ENCODE measurements around the gene SF3B3.

SF3B3 gene

DNA sequence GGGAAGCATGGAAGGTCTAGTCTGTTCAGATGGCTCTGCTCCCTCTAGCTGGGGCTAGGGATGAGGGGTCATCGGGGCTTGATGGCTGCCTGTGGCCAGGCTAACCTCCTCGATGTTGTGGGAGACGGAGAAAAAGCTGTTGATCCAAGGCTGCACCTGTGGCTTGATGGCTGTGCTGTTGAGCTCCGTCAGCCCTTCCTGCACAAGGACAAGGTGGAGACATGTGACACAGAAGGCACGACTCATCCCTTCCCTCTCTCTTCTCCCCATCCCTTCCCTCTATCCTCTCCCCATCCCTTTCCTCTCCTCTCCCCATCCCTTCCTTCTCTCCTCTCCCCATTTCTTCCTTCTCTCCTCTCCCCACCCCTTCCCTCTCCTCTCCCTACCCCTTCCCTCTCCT, 41.0 kb upstream of the SF3B3 start:
- no peak overlapping the region for H3K9ac ChIP-seq (ENCODE audit: low read depth in 1 of 2, low read length in 2 of 2)
- H3K9me3 ChIP-seq (ENCODE audit: control insufficient read depth in 2 of 2, low read length in 2 of 2): no peaks in the 10 kb centered on the region
- H3K4me3 ChIP-seq (ENCODE audit: low read length in 2 of 2): no peak overlapping the region
- H3K36me3 ChIP-seq (ENCODE audit: control insufficient read depth in 2 of 2, insufficient read depth in 2 of 2, low read length in 2 of 2): peaks cover 56 to 71% of the 10 kb centered on the region in 2 donors
- no peaks in the 10 kb centered on the region for H3K4me1 ChIP-seq (ENCODE audit: control insufficient read depth in 2 of 2, insufficient read depth in 2 of 2, low read length in 2 of 2)
- no peak overlapping the region for H3K27ac ChIP-seq (ENCODE audit: low read depth in 2 of 2, low read length in 2 of 2)
- no peaks in the 10 kb centered on the region for H3K27me3 ChIP-seq (ENCODE audit: control insufficient read depth in 2 of 2, insufficient read depth in 2 of 2, low read length in 2 of 2)

- Histone ChIP-seq H3K9me3 (ENCODE audit: control insufficient read depth in 2 of 2, low read length in 2 of 2) (no peaks in the 10 kb centered on the region), H3K36me3 (ENCODE audit: control insufficient read depth in 2 of 2, insufficient read depth in 2 of 2, low read length in 2 of 2) (peaks cover 52 to 65% of the 10 kb centered on the region in 2 donors), H3K4me1 (ENCODE audit: control insufficient read depth in 2 of 2, insufficient read depth in 2 of 2, low read length in 2 of 2) (no peaks in the 10 kb centered on the region), H3K9ac (ENCODE audit: low read depth in 1 of 2, low read length in 2 of 2) (no peak overlapping the region), H3K4me3 (ENCODE audit: low read length in 2 of 2) (no peak overlapping the region), H3K27ac (ENCODE audit: low read depth in 2 of 2, low read length in 2 of 2) (no peak overlapping the region), H3K27me3 (ENCODE audit: control insufficient read depth in 2 of 2, insufficient read depth in 2 of 2, low read length in 2 of 2) (no peaks in the 10 kb centered on the region)
Observed at GRCh38 chr16:70483426-70483825, 40.2 kb upstream of the SF3B3 start.

GRCh38 chr16:70484867-70485266, 38.7 kb upstream of the SF3B3 start:
- H3K9me3 ChIP-seq (ENCODE audit: control insufficient read depth in 2 of 2, low read length in 2 of 2): no peaks in the 10 kb centered on the region
- H3K4me1 ChIP-seq (ENCODE audit: control insufficient read depth in 2 of 2, insufficient read depth in 2 of 2, low read length in 2 of 2): no peaks in the 10 kb centered on the region
- no peak overlapping the region for H3K27ac ChIP-seq (ENCODE audit: low read depth in 2 of 2, low read length in 2 of 2)
- peaks cover 43 to 56% of the 10 kb centered on the region in 2 donors for H3K36me3 ChIP-seq (ENCODE audit: control insufficient read depth in 2 of 2, insufficient read depth in 2 of 2, low read length in 2 of 2)
- H3K4me3 ChIP-seq (ENCODE audit: low read length in 2 of 2): no peak overlapping the region
- H3K9ac ChIP-seq (ENCODE audit: low read depth in 1 of 2, low read length in 2 of 2): no peak overlapping the region
- H3K27me3 ChIP-seq (ENCODE audit: control insufficient read depth in 2 of 2, insufficient read depth in 2 of 2, low read length in 2 of 2): no peaks in the 10 kb centered on the region

- H3K9ac ChIP-seq (ENCODE audit: low read depth in 1 of 2, low read length in 2 of 2): no peak overlapping the region
- peaks cover 29 to 46% of the 10 kb centered on the region in 2 donors for H3K36me3 ChIP-seq (ENCODE audit: control insufficient read depth in 2 of 2, insufficient read depth in 2 of 2, low read length in 2 of 2)
- H3K9me3 ChIP-seq (ENCODE audit: control insufficient read depth in 2 of 2, low read length in 2 of 2): no peaks in the 10 kb centered on the region
- no peak overlapping the region for H3K27ac ChIP-seq (ENCODE audit: low read depth in 2 of 2, low read length in 2 of 2)
- H3K27me3 ChIP-seq (ENCODE audit: control insufficient read depth in 2 of 2, insufficient read depth in 2 of 2, low read length in 2 of 2): no peaks in the 10 kb centered on the region
- no peak overlapping the region for H3K4me3 ChIP-seq (ENCODE audit: low read length in 2 of 2)
- H3K4me1 ChIP-seq (ENCODE audit: control insufficient read depth in 2 of 2, insufficient read depth in 2 of 2, low read length in 2 of 2): no peaks in the 10 kb centered on the region
Observed at GRCh38 chr16:70490261-70490660, 33.4 kb upstream of the SF3B3 start.

DNA sequence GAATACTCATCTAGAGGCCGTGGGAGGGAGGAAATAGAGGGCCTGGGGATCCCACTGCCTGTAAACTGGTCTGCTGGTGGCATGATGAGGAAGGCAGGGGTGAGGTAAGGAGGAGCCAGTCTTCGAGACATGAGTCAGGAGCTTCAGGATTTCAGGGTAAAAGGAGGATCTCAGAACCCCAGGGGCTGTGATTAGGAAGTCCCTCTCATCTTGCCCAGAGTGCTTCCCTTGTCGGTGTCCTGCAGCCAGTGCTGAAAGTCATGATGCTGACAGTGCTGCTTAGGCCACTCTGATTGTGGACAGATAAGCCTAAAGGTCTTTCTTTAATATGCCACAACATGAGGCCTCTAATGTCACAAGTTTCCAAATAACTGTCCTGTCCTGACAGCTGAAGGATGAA, 29.8 kb upstream of the SF3B3 start:
- Histone ChIP-seq H3K36me3 (ENCODE audit: control insufficient read depth in 2 of 2, insufficient read depth in 2 of 2, low read length in 2 of 2) (peaks cover 53 to 66% of the 10 kb centered on the region in 2 donors), H3K27me3 (ENCODE audit: control insufficient read depth in 2 of 2, insufficient read depth in 2 of 2, low read length in 2 of 2) (no peaks in the 10 kb centered on the region), H3K4me3 (ENCODE audit: low read length in 2 of 2) (no peak overlapping the region), H3K27ac (ENCODE audit: low read depth in 2 of 2, low read length in 2 of 2) (no peak overlapping the region), H3K9ac (ENCODE audit: low read depth in 1 of 2, low read length in 2 of 2) (no peak overlapping the region), H3K9me3 (ENCODE audit: control insufficient read depth in 2 of 2, low read length in 2 of 2) (no peaks in the 10 kb centered on the region), H3K4me1 (ENCODE audit: control insufficient read depth in 2 of 2, insufficient read depth in 2 of 2, low read length in 2 of 2) (no peaks in the 10 kb centered on the region)

GRCh38 chr16:70494202-70494770, 29.3 kb upstream of the SF3B3 start:
- Histone ChIP-seq H3K27ac (ENCODE audit: low read depth in 2 of 2, low read length in 2 of 2) (no peak overlapping the region), H3K27me3 (ENCODE audit: control insufficient read depth in 2 of 2, insufficient read depth in 2 of 2, low read length in 2 of 2) (no peaks in the 10 kb centered on the region), H3K4me1 (ENCODE audit: control insufficient read depth in 2 of 2, insufficient read depth in 2 of 2, low read length in 2 of 2) (no peaks in the 10 kb centered on the region), H3K9ac (ENCODE audit: low read depth in 1 of 2, low read length in 2 of 2) (no peak overlapping the region), H3K9me3 (ENCODE audit: control insufficient read depth in 2 of 2, low read length in 2 of 2) (no peaks in the 10 kb centered on the region), H3K36me3 (ENCODE audit: control insufficient read depth in 2 of 2, insufficient read depth in 2 of 2, low read length in 2 of 2) (peaks cover 55 to 69% of the 10 kb centered on the region in 2 donors), H3K4me3 (ENCODE audit: low read length in 2 of 2) (no peak overlapping the region)

GRCh38 chr16:70494777-70495176, 28.8 kb upstream of the SF3B3 start:
- H3K9ac ChIP-seq (ENCODE audit: low read depth in 1 of 2, low read length in 2 of 2): no peak overlapping the region
- H3K4me3 ChIP-seq (ENCODE audit: low read length in 2 of 2): no peak overlapping the region

GRCh38 chr16:70495425-70496182, 28.0 kb upstream of the SF3B3 start:
- no peaks in the 10 kb centered on the region for H3K9me3 ChIP-seq (ENCODE audit: control insufficient read depth in 2 of 2, low read length in 2 of 2)
- H3K27me3 ChIP-seq (ENCODE audit: control insufficient read depth in 2 of 2, insufficient read depth in 2 of 2, low read length in 2 of 2): no peaks in the 10 kb centered on the region
- H3K27ac ChIP-seq (ENCODE audit: low read depth in 2 of 2, low read length in 2 of 2): no peak overlapping the region
- no peak overlapping the region for H3K9ac ChIP-seq (ENCODE audit: low read depth in 1 of 2, low read length in 2 of 2)
- H3K4me1 ChIP-seq (ENCODE audit: control insufficient read depth in 2 of 2, insufficient read depth in 2 of 2, low read length in 2 of 2): no peaks in the 10 kb centered on the region
- H3K4me3 ChIP-seq (ENCODE audit: low read length in 2 of 2): no peak overlapping the region
- H3K36me3 ChIP-seq (ENCODE audit: control insufficient read depth in 2 of 2, insufficient read depth in 2 of 2, low read length in 2 of 2): peaks cover 51 to 61% of the 10 kb centered on the region in 2 donors

More at GRCh38 chr16:70494777-70495176, 28.8 kb upstream of the SF3B3 start:
- Histone ChIP-seq H3K27ac (ENCODE audit: low read depth in 2 of 2, low read length in 2 of 2) (no peak overlapping the region), H3K36me3 (ENCODE audit: control insufficient read depth in 2 of 2, insufficient read depth in 2 of 2, low read length in 2 of 2) (peaks cover 55 to 66% of the 10 kb centered on the region in 2 donors), H3K4me1 (ENCODE audit: control insufficient read depth in 2 of 2, insufficient read depth in 2 of 2, low read length in 2 of 2) (no peaks in the 10 kb centered on the region), H3K9me3 (ENCODE audit: control insufficient read depth in 2 of 2, low read length in 2 of 2) (no peaks in the 10 kb centered on the region), H3K27me3 (ENCODE audit: control insufficient read depth in 2 of 2, insufficient read depth in 2 of 2, low read length in 2 of 2) (no peaks in the 10 kb centered on the region)

GRCh38 chr16:70496513-70496912, 27.1 kb upstream of the SF3B3 start:
- Histone ChIP-seq H3K9ac (ENCODE audit: low read depth in 1 of 2, low read length in 2 of 2) (no peak overlapping the region), H3K9me3 (ENCODE audit: control insufficient read depth in 2 of 2, low read length in 2 of 2) (no peaks in the 10 kb centered on the region), H3K36me3 (ENCODE audit: control insufficient read depth in 2 of 2, insufficient read depth in 2 of 2, low read length in 2 of 2) (peaks cover 56 to 65% of the 10 kb centered on the region in 2 donors), H3K27me3 (ENCODE audit: control insufficient read depth in 2 of 2, insufficient read depth in 2 of 2, low read length in 2 of 2) (no peaks in the 10 kb centered on the region), H3K4me3 (ENCODE audit: low read length in 2 of 2) (no peak overlapping the region), H3K4me1 (ENCODE audit: control insufficient read depth in 2 of 2, insufficient read depth in 2 of 2, low read length in 2 of 2) (no peaks in the 10 kb centered on the region), H3K27ac (ENCODE audit: low read depth in 2 of 2, low read length in 2 of 2) (no peak overlapping the region)

DNA sequence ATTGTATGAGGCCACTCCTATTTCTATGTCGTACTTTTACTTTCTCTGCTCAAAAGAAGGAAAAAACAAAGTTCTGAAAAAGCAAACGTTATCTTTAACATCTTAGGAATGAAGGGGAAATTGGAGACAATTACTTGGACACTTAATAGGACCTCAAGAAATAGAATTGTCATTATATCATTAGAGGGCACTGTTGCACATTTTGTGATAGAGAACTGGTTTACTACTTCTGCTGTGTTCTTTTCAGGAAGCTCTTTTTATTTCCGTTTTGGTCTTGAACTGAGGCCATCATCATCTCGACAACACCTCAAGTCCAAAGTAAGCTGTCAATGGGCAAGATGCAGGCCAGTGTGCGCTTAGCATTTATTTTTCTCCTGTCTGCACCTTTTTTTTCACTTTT, 14.9 kb upstream of the SF3B3 start:
- no peaks in the 10 kb centered on the region for H3K4me1 ChIP-seq (ENCODE audit: control insufficient read depth in 2 of 2, insufficient read depth in 2 of 2, low read length in 2 of 2)
- H3K9me3 ChIP-seq (ENCODE audit: control insufficient read depth in 2 of 2, low read length in 2 of 2): no peaks in the 10 kb centered on the region
- no peak overlapping the region for H3K9ac ChIP-seq (ENCODE audit: low read depth in 1 of 2, low read length in 2 of 2)
- no peak overlapping the region for H3K27ac ChIP-seq (ENCODE audit: low read depth in 2 of 2, low read length in 2 of 2)
- peaks cover 54 to 63% of the 10 kb centered on the region in 2 donors for H3K36me3 ChIP-seq (ENCODE audit: control insufficient read depth in 2 of 2, insufficient read depth in 2 of 2, low read length in 2 of 2)
- no peaks in the 10 kb centered on the region for H3K27me3 ChIP-seq (ENCODE audit: control insufficient read depth in 2 of 2, insufficient read depth in 2 of 2, low read length in 2 of 2)
- H3K4me3 ChIP-seq (ENCODE audit: low read length in 2 of 2): no peak overlapping the region

Data from mucosa of rectum (tissue), 2 donors.